GM12873 (cell line): Measurements from ENCODE around the gene LCN15.
A peak's percentile ranks its signal among the peaks of the same experiment; 100 is the strongest.

ENCODE experiments used
- CTCF ChIP-seq: IDR thresholded peaks from 2 replicates; pipeline ENCODE4 v1.5.1; 2012; ENCODE audit warnings: low read depth, mild to moderate bottlenecking, moderate library complexity, low read length, control low read depth; ENCODE audit not compliant: insufficient read depth; ENCODE audit errors: missing control alignments

Gene LCN15

GRCh38 chr9:136791516-136792276 lies 27.4 kb upstream of the LCN15 start:
- TF ChIP-seq CTCF = peak; percentile 96

GRCh38 chr9:136790640-136791515 lies 26.6 kb upstream of the LCN15 start, which contains the start of gene TMEM141:
TSS of gene TMEM141 (plus strand) at chr9:136791344. CDS start at chr9:136791371, 27 bp downstream.
- no peak for TF ChIP-seq CTCF

GRCh38 chr9:136789523-136789937 lies 25.2 kb upstream of the LCN15 start:
- no peak for TF ChIP-seq CTCF

- TF ChIP-seq CTCF = peak; percentile 84
These were observed 23.5 kb upstream of the LCN15 start for GRCh38 chr9:136787690-136788400.

GRCh38 chr9:136786451-136786850 lies 22.1 kb upstream of the LCN15 start:
- TF ChIP-seq CTCF = no peak

GRCh38 chr9:136784997-136785361 lies 20.7 kb upstream of the LCN15 start:
- no peak for TF ChIP-seq CTCF
